Measurements from ENCODE around the gene CCDC83.
A peak's percentile ranks its signal among the peaks of the same experiment; 100 is the strongest.

The CCDC83 gene

GRCh38 chr11:85855341-85855656 lies at the start of gene CCDC83:
CCDC83 (plus strand) TSS chr11:85855383; CDS start chr11:85865124, 9,741 bp downstream.
- no peak for DNase-seq (ENCODE audit: low read depth)

GRCh38 chr11:85805387-85805786 lies 49.8 kb upstream of the CCDC83 start:
- no peak for DNase-seq (ENCODE audit: low read depth)

- no peak for DNase-seq (ENCODE audit: low read depth)
Observed at GRCh38 chr11:85806016-85806415, 49.2 kb upstream of the CCDC83 start.

- no peak for DNase-seq (ENCODE audit: low read depth)
Observed at GRCh38 chr11:85806876-85807275, 48.3 kb upstream of the CCDC83 start.

GRCh38 chr11:85809191-85809590 lies 46.0 kb upstream of the CCDC83 start:
- no peak for DNase-seq (ENCODE audit: low read depth)

- no peak for DNase-seq (ENCODE audit: low read depth)
Observed at GRCh38 chr11:85809863-85810262, 45.3 kb upstream of the CCDC83 start.

GRCh38 chr11:85810521-85810870 lies 44.7 kb upstream of the CCDC83 start:
- DNase-seq (ENCODE audit: low read depth): no peak

GRCh38 chr11:85810871-85811611 lies 44.1 kb upstream of the CCDC83 start, which contains the start of gene SYTL2:
SYTL2 (minus strand) TSS chr11:85811141; CDS start chr11:85757725, 53,416 bp downstream.
- peak; percentile 76 for DNase-seq (ENCODE audit: low read depth)

GRCh38 chr11:85811624-85812023 lies 43.6 kb upstream of the CCDC83 start:
- DNase-seq (ENCODE audit: low read depth): no peak

GRCh38 chr11:85813721-85814120 lies 41.5 kb upstream of the CCDC83 start:
- DNase-seq (ENCODE audit: low read depth): no peak

GRCh38 chr11:85815186-85815931 lies 39.8 kb upstream of the CCDC83 start:
- DNase-seq (ENCODE audit: low read depth): no peak

GRCh38 chr11:85819441-85819840 lies 35.7 kb upstream of the CCDC83 start:
- no peak for DNase-seq (ENCODE audit: low read depth)

GRCh38 chr11:85821636-85822035 lies 33.5 kb upstream of the CCDC83 start:
- no peak for DNase-seq (ENCODE audit: low read depth)

- no peak for DNase-seq (ENCODE audit: low read depth)
Observed at GRCh38 chr11:85822814-85823213, 32.4 kb upstream of the CCDC83 start.

GRCh38 chr11:85823816-85824215 lies 31.4 kb upstream of the CCDC83 start:
- DNase-seq (ENCODE audit: low read depth): no peak

GRCh38 chr11:85825616-85826015 lies 29.6 kb upstream of the CCDC83 start:
- no peak for DNase-seq (ENCODE audit: low read depth)

GRCh38 chr11:85826116-85826855 lies 28.9 kb upstream of the CCDC83 start:
- no peak for DNase-seq (ENCODE audit: low read depth)

- no peak for DNase-seq (ENCODE audit: low read depth)
Observed at GRCh38 chr11:85827748-85828639, 27.2 kb upstream of the CCDC83 start.

GRCh38 chr11:85828640-85828978 lies 26.6 kb upstream of the CCDC83 start:
- no peak for DNase-seq (ENCODE audit: low read depth)

GRCh38 chr11:85829172-85829571 lies 26.0 kb upstream of the CCDC83 start:
- DNase-seq (ENCODE audit: low read depth): no peak

GRCh38 chr11:85831050-85831449 lies 24.1 kb upstream of the CCDC83 start:
- no peak for DNase-seq (ENCODE audit: low read depth)

GRCh38 chr11:85835263-85835662 lies 19.9 kb upstream of the CCDC83 start:
- no peak for DNase-seq (ENCODE audit: low read depth)

All from activated T-cell treated with anti-CD3 and anti-CD28 coated beads for 48 hours (primary cell).